Activated CD8-positive, alpha-beta memory T cell treated with anti-CD3 and anti-CD28 coated beads, Interleukin-2, amount 50 U/mL, for 48 hours (primary cell): ENCODE measurements around the gene SAMD11.

Source experiments
- DNase-seq: peaks from one replicate; pipeline ENCODE4 v3.0.0-alpha.2; 2020

Gene SAMD11

DNA sequence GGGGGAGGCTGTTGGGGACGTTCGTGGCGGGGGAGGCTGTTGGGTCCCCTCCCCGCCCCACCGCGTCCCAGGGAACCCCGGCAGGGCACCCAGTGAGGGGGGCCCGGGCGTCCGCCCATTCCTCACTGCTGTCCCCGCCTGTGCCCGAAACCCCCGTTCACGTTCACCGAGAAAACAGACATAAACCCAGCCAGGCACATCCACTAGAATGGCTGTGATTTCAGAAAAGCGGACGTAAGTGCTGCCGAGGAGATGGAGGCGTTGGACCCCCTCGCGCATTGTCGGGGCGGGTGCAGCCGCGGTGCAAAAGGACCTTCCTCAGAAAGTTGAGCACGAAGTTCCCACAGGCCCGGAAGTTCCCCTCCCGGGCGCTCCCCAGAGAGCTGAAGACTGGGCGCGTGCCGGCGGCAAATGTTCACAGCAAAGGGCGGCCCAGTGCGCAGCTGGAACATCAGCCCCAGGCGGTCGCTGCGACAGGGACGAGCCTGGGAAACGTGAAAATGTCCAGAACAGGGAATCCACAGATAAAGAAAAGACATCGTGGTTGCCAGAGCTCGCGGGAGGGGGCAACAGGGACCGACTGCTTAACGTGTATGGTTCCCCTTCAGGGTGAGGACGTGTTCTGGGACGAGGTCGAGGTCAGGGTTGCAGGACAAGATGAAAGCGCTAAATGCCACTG, 18.5 kb upstream of the SAMD11 start:
- DNase-seq = peak; percentile 65

DNA sequence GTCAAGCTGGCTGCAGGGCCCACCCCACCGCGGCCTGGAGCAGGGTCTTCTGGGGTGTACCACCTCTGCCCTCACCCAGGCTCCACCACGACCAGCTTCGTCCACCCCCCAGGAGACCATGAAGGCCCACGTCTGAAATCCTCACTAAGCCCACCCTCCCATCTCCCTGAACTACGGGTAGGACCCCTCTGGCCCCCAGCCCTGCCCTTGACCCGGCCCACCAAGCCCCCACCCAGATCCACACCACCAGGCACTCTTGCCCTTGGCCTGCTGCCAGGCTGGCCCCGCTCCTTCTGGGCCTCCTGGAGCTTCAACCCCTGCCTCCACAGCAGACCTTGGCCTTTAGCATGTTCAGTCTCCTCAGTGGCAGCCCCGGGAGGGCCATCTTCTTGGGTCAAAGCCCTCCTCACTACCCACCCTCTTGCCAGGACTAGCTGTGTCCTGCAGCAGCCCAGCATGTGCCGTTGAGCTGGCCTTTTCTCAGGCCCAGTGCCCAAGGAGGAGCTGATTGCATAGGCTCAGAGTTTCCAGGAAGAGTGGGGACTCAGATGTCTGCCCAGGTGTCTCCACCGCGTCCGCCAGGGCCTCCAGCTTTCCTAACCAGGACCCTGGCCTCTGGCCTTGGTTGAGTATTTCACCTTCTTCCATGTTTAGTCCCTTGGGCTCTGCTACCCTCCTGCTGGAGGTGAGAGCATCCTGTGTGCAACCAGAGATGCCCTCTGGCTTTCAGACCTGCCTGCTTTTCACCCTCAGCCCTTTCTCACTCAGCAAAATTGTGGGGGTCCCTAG, 17.7 kb upstream of the SAMD11 start:
- peak; percentile 53 for DNase-seq

DNA sequence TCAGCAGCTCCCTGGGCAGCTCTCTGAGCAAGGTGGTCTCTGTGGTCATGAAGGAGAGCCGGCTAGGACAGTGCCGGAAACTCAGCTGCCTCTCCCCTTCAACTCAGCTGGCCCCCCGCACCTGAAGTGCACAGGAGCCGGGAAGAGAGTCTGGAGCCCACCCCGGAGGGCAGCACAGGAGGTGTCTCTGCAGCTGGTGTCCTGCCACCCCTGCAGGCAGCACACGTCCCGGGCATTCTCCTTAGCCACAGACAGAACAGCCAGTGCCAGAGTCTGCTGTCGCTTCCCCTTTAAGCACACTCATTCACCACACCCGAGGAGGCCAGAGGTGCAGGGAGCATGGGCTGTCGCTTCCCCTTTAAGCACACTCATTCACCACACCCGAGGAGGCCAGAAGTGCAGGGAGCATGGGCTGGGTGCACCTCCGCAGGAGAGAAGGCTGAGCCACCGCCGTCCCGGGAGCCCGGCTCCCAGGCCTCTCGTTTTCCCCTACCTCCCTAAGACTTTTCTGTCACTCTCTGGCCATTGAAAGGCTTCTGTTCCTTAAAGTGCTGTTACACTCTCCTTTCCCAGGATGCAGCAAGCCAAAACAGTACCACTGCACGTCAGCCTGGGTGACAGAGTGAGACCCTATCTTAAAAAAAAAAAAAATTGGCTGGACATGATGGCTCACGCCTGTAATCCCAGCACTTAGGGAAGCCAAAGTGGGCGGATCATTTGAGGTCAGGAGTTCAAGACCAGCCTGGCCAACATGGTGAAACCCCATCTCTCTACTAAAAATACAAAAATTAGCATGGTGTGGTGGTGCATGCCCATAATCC, 16.9 kb upstream of the SAMD11 start:
- DNase-seq = peak; percentile 58

DNA sequence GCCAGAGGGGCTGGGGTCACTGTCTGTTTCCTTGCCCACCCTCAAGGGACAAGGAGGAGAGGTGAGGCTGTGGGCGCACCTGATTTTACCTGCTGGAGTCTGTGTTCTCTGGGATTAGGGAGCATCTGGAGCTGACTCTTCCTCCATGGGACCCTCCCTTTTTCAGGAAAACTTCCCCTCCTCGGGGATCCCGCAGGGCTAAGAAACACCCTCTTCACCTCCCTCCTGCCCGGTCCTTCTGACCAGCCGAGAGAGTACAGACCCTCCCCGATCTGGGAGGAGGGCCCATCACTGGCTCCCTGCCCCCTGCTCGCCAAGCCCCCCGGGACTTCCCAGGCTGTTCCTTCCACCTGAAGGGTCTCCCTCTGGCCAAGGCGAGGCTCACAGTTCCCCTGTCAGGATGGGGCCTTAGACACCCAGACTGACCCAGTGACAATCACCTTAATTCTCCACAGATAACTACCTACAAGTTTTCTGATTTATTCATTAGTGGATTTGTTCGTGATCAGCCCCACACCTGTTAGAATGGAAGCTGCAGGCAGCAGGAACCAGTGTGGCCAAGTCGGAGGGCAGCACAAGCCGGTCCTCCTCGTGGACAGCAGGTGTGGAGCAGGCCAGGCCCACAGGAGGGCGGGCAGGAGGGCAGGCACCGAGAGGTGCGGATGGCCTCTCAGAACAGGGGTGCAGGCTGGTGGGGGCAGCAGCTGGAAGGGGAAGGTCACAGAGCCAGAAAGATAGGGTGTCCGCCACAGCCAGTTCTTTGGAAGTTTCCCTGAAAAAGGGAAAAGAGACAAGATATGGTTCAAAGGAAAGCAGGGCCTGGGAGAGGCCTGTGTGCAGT, 15.9 kb upstream of the SAMD11 start:
- DNase-seq = no peak

DNA sequence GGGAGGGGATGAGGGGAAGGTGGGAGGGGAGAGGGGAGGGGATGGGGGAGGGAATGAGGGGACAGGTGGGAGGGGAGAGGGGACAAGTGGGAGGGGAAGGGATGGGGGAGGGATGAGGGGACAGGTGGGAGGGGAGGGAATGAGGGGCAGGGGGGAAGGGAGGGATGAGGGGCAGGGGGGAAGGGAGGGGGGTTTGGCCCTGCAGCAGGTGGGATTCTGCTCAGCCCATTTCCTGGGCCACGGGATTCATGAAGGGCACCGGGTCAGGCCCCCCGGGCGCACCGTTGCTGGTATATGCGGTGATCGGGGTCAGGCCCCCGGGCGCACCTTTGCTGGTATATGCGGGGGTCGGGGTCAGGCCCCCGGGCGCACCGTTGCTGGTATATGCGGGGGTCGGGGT, 15.1 kb upstream of the SAMD11 start:
- no peak for DNase-seq

DNA sequence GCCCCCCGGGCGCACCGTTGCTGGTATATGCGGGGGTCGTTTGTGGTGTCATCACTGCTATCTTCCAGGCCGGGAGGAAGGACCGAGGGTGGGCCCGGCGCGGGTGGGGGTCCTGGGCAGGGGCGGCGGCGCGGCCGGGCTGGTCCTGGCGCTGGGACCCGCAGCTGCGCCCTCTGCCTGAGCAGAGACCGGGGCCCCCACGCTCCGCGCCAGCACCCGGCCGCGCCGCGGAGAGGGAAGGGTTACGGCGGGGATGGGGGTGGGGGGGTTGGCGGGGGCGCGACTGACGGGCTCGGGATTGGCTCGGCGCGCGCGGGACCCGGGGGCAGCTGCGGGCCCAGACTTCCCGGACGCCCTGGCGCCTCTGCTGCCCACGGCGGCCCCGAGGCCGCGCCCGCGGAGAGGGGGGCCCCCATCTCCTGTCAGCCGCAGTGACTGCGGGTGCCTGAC, 13.8 kb upstream of the SAMD11 start:
- DNase-seq = peak; percentile 36

DNA sequence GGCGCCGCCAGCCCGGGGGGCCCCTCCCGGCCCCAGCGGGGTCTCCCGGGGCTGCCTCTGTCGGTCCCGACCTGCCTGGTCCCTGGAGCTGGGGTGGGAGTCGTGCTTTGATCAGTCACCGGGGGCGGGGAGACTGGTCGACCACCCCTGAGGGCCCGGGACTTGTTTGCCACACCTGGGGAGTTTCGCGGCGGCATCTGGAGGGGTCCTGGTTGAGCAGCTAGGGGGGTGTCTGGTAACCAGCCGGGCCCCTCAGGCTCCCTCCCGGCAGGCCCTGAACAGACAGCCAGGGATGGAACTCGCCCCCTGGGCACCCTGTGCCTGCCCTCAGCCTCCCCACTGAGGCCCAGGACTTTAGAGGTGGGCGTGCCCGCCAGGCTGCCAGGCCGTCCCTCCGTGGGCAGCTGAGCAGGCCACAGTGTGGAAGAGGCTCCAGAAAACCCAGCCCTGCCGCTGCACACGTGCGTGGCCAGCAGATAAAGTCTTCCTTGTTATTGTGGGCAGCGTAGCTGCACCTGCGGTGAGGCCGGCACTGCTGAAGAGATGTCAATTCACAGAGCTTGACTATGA, 13.3 kb upstream of the SAMD11 start:
- peak; percentile 46 for DNase-seq

DNA sequence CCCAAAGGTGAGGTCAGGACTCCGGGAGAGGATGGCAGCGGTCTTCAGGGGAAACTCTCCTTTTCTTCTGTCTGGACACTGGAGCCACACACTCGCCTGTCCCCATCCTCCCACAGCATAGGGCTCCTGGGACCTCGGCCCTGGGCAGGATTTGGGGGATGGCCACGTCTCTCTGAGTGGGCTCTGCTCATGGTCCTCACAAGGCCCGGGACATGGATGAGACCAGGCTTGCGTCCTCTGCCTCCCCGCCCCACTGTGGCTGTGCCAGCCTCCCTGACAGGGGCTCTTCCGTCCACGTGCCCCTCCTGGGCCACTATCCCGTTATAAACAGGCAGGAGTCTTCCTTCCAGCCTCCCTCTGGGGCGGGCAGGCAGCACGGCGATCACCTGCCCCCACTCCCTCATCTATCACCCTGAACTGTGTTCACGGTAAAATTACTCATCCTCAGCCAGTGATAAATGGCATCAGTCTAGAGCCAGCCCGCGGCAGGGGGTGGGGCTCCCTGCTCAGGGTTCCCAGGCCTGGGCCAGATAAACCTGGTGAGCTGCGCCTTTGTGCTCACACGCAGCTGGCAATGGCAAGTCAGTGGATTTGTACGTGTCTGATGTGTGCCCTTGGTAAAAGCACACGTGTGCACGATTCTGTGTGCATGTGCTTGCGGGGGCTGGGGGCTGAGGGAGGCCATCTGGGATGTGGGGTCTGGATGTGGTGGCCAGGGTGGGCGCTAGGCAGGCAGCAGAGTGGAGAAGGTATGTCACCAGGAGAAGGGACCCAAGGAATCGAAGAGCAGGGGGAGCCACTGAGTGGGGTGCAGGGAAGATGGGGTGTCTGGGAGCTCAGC, 12.6 kb upstream of the SAMD11 start:
- peak; percentile 57 for DNase-seq

DNA sequence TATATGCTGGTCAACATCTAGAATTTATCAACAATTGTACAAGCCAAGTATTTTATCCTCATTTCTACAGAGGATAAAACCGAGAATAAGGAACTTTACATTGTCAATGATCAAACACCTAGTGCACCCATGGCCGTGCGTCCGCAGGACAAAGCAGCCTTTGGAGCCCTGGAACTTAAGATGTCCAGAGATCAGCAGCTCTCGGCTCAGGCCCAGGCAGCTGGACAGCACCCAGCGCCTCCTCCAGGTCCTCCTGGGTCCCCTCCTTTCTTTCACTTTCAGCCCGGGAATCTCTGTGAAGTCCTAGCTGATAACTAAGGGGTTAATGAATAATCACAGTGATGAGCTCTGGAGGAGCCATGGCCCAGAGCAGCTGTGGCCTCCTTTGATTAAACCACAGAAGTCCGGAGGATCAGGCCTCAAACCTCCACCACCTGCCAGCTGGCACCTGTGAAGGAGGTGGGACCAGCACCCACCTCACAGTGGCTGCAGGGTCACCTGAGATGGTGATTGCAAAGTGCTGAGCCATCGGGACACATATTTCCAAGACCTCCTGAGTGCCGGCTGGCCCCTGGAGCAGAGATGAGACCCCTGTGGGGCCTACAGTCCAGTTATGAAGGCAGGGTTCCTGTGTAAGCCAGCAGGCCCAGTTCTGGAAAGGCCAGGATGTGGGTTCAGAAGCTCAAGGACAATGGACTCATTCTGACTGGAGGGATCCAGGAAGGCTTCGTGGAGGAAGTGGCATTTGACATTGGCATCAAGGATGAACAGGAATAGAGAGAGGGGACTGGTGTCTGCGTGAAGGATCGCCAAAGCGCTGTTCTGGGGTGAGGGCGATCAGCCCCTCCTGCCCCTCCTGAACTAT, 11.6 kb upstream of the SAMD11 start:
- peak; percentile 39 for DNase-seq

DNA sequence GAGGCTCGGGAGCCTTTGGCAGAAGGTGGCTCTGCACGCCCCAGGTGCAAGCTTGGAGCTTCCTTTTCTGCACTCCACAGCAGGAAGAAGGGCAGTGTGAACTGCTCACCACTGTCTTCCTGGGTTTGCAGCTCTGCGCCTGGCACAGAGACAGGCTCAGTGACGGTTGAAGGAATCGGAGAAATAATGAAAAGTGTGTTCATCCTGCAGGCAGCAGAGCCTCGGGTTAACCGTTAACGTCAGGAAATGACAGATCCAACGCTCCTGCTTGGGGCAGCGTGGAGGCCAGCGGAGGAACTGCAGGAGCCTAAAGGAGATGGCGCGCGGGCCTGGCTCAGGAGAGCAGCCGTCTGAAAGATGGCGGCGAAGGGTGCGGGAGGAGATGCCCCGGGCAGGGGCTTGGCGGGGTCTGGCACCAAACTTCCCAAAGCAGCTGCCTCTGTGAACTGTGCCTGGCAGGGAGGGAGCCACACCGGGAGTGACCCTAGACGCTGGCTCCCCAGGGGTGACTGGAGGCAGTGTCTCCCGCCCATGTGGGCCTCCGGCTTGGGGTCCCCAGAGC, 10.9 kb upstream of the SAMD11 start:
- DNase-seq = no peak

DNA sequence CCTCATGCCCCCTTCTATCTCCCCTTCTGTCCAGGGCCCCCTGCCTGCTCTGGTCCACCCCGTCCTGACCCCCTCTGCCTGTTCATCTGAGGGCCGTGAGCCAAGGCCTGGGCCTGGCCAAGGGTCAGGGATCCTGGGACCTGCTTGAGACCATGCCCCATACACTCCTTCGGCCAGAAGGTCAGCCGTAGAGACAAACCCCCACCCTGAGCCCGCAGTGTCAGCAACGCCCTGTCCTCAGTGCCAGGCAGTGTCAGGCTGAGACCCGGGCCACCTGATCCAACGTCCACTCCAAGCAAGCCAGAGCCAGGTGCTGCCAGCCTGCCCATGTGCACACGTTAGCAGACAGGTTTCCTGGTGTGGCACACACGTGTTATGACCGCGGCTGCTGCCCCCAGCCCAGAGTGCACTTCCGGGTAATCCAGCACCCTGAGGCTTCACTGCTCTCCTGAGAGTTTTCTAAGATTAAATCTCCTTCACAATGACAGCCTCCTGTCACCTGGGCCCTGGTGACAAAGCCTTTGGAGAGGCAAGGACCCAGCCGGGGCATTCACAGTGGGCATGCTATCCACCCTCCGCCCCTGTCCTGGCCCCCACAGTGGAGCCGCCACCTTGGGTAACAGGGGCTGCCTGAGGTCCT, 10.1 kb upstream of the SAMD11 start:
- no peak for DNase-seq

DNA sequence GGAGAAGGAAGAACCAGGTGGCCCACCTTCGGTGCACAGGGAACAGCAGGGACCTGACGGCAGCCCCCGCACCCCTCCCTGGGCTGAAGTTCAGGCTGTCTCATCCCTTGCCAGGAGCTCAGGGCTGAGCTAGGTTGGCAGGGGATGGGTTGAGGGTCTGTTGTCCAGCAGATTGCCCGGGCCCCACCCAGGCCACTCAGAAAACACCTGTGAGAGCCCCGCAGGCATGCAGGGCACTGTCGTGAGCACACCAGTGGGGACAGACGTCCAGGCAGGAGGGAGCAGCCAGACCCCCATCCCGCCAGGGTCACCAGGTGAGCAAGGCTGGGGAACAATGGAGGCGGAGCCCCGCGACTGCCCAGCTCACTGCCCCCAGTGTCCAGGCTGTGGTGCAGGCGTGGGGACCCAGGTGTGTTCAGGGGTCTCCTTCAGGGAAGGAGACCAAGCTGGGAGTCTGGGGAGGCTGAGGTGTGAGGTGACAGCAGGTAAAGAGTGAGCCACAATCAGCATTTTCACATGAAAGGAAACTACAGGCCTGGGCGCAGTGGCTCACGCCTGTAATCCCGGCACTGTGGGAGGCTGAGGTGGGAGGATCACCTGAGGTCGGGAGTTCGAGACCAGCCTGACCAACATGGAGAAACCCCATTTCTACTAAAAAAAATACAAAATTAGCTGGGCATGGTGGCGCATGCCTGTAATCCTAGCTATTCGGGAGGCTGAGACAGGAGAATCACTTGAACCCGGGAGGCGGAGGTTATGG, 9.4 kb upstream of the SAMD11 start:
- no peak for DNase-seq

DNA sequence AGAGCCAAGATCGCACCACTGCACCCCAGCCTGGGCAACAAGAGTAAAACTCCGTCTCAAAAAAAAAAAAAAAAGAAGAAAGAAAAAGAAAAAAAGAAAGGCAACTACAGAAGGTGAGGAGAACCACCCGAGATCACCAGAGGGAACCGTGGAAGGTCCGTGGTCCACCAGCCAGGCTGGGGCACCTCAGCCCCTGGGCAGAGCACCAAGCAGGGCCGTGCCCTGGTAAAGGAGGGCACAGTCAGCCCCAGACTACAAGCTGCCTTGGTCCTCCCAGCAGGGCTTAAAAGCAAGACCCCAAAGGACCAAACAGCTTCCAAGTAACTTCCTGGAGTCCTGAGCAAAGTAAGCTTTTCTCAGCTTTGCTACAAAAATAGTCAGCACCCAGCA, 8.8 kb upstream of the SAMD11 start:
- DNase-seq = no peak

DNA sequence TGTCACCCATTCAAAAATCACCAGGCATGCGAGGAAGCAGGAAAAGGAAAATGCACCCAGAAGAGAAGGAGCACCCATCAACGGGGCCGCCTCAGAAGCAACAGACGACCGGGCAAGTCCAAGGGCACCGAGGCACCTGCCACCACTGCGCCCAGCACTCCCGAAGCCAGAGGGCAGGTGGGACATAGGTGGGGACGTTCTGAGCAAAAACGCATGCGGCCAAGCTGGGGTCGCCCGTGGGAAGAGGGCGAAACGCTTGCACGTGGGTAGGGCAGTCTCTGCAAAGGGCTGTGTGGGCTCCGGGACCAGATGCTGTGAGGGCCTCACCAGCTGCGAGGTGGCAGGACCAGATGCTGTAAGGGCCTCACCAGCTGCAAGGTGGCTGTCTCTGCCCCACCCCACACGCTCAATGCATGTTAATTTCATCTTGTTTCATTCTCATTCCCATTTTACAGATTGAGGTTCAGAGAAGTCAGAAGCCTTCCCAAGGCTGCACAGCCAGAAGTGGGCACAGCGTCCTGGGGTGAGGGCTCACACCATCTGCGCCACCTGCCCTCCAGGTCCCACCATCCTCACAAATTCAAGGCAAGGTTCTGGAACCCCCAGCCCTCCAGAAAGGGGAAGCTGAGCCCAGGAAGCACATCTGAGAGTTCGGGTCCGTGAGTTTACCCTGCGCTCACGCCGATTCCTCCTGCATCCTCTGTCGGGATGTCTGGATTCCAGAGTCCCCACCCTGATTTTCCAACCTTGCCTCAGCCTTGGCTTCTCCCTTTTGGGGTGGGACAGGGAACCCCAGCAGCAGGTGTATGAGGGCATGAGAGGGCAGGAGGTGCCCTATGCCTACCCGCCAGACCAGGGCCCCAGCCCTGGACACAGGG, 8.2 kb upstream of the SAMD11 start:
- no peak for DNase-seq

DNA sequence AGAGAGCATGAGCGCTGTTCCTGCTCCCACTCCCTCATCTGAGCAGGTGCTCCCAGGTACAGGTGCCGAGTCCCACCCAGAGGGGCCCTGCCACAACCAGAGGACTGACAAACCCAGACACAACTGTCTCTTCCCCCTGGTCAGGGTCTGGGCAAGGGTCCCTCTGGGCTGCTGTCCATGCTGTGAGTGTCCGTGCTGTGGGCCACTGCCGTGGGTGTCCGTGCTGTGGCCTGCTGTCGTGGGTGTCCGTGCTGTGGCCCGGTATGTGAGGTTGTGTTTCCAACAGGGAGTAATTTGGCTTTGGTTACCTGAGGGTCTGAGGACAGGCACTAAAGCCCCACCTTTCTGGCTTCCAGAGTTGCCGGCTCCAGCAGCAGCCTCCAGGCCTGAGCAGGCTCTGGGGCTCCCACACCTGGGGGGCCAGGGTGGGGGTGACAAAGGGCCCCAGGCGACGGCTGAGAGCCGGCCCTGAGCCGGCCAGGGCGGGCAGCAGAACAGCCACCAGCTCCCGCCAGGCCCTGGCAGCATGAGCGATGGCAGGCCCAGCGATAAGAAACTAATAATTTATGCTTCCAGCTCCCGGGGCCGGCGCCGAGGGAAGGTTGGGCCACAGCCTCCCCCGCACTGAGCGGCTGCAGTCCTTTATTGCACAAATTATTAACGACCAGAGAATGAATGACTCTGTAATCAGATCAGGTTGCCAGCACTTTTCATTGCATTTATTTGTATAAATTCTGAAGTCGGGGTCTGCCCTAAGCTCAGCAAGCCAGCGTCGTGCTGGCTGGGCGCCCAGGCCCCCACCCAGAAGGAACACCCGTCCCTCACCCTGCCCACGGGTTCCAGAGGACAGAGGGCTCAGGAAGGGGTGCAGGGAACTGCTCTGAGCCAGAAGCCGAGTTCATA, 7.3 kb upstream of the SAMD11 start:
- no peak for DNase-seq

DNA sequence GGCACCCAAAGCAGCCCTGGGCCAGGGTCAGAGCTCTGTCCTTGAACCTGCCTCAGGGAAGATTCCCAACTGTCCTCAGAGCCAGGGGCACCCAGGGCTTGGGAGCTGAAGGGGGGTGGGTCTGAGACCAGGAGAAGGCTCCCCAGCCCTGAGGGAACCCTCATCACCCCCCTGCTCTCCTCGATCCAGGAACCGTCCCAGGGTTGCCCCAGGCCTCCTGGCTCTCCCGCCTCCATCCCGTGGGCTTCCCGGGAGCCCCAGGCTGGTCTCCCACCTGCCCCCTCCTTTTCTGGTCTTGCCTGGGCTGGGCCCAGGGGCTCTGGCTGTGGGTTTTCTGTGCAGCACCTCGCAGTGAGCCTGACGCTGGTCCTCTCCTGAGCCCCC, 6.7 kb upstream of the SAMD11 start:
- no peak for DNase-seq
